Measurements from ENCODE around the gene SKAP1. TPM values are rescaled to one million over a fixed set of nuclear protein-coding genes. Genes with fewer than 3 reads are reported as not detected.

Gene SKAP1
- polyA plus RNA-seq, 3 donors, result 0.13 to 1.0 (median 0.52) TPM

DNA sequence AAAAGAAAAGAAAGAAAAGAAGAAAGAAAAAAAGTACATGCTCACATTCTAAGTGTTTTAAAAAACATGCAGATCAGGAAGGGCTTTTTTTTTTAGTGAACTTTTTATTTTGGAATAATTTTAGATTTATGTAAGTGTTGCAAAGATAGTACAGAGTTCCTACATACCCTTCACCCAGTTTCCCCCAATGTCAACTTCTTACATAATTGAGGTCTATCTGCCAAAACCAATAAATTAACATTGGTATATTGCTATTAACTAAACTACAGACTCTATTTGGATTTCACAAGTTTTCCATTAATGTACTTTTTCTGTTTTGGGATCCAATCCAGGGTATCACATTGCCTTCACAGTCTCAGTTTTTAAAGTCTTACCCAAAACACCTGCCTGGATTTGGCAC is 81.7 kb downstream of the SKAP1 start:
- Histone ChIP-seq H3K9me3 (replicated peaks in 1 of 2; ENCODE audit: control insufficient read depth in 1 of 2, insufficient read depth in 1 of 2, low read length in 2 of 2) (no peaks in the 10 kb centered on the region), H3K36me3 (replicated peaks in 1 of 2; ENCODE audit: control insufficient read depth in 1 of 2, insufficient read depth in 2 of 2, low read length in 2 of 2) (no peaks in the 10 kb centered on the region), H3K4me2 (replicated peaks; ENCODE audit: extremely low read depth, low read length, poor library complexity, severe bottlenecking) (no peak overlapping the region), H3K27me3 (ENCODE audit: control insufficient read depth in 2 of 2, insufficient read depth in 2 of 2, low read length in 2 of 2) (peaks cover 6 to 22% of the 10 kb centered on the region in 2 donors), H3K4me1 (ENCODE audit: control insufficient read depth in 1 of 2, insufficient read depth in 2 of 2, low read length in 2 of 2) (no peaks in the 10 kb centered on the region), H2AFZ (ENCODE audit: insufficient read depth, low read depth, low read length, poor library complexity, severe bottlenecking) (no peak overlapping the region), H4K20me1 (ENCODE audit: insufficient read depth, low read length) (no peaks in the 10 kb centered on the region), H3K4me3 (replicated peaks in 1 of 3; ENCODE audit: low read depth in 2 of 3, low read length in 3 of 3) (no peak overlapping the region), H3K79me2 (ENCODE audit: insufficient read depth, low read length) (no peaks in the 10 kb centered on the region), H3K27ac (ENCODE audit: low read depth in 1 of 2, low read length in 2 of 2) (no peak overlapping the region), H3K9ac (ENCODE audit: insufficient read depth, low read length, poor library complexity, severe bottlenecking) (no peak overlapping the region)
- H3K36me3 Mint-ChIP-seq, result no peaks in the 10 kb centered on the region
- DNase-seq, result no peak
- no peak overlapping the region for H3K27ac Mint-ChIP-seq
- H3K27me3 Mint-ChIP-seq (ENCODE audit: low read depth in 3 of 3), result peaks cover 10 to 19% (median 19%) of the 10 kb centered on the region in 3 donors
- TF ChIP-seq CTCF (IDR thresholded peaks at IDR 0.05), result no peak
- intact Hi-C loops (cut with micrococcal nuclease), result no loop called here
- no peaks in the 10 kb centered on the region for H3K4me1 Mint-ChIP-seq
- H3K4me3 Mint-ChIP-seq, result peak overlapping the region in 1 of 2 donors; percentile 16
- no peaks in the 10 kb centered on the region for H3K9me3 Mint-ChIP-seq

DNA sequence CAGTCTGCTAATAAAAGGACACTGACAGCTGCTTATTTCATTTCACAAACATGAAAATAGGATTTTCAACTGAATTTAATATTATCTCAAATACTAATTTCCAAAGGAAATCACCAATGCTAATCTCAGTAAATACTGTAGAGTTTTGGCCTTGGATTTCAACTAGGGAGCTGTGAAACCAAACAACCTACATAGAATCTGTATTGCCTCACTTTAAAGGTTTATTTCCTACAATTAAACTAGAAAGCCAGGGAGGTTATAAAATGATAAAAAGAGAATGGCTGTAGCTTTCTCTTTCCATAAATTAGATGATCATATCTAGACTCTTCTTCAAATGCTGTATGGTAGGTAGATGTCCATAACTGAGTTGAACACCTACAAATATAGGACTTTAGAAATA is 82.8 kb downstream of the SKAP1 start:
- Histone ChIP-seq H3K4me2 (replicated peaks; ENCODE audit: extremely low read depth, low read length, poor library complexity, severe bottlenecking) (no peak overlapping the region), H3K4me1 (ENCODE audit: control insufficient read depth in 1 of 2, insufficient read depth in 2 of 2, low read length in 2 of 2) (no peaks in the 10 kb centered on the region), H3K9ac (ENCODE audit: insufficient read depth, low read length, poor library complexity, severe bottlenecking) (no peak overlapping the region), H4K20me1 (ENCODE audit: insufficient read depth, low read length) (no peaks in the 10 kb centered on the region), H3K4me3 (replicated peaks in 1 of 3; ENCODE audit: low read depth in 2 of 3, low read length in 3 of 3) (no peak overlapping the region), H3K27ac (ENCODE audit: low read depth in 1 of 2, low read length in 2 of 2) (no peak overlapping the region), H3K27me3 (ENCODE audit: control insufficient read depth in 2 of 2, insufficient read depth in 2 of 2, low read length in 2 of 2) (peaks cover 6 to 22% of the 10 kb centered on the region in 2 donors), H3K79me2 (ENCODE audit: insufficient read depth, low read length) (no peaks in the 10 kb centered on the region), H3K36me3 (replicated peaks in 1 of 2; ENCODE audit: control insufficient read depth in 1 of 2, insufficient read depth in 2 of 2, low read length in 2 of 2) (no peaks in the 10 kb centered on the region), H2AFZ (ENCODE audit: insufficient read depth, low read depth, low read length, poor library complexity, severe bottlenecking) (no peak overlapping the region), H3K9me3 (replicated peaks in 1 of 2; ENCODE audit: control insufficient read depth in 1 of 2, insufficient read depth in 1 of 2, low read length in 2 of 2) (no peaks in the 10 kb centered on the region)
- DNase-seq, result no peak
- Mint-ChIP-seq H3K27ac (no peak overlapping the region), H3K9me3 (no peaks in the 10 kb centered on the region), H3K27me3 (ENCODE audit: low read depth in 3 of 3) (peaks cover 10 to 23% (median 19%) of the 10 kb centered on the region in 3 donors), H3K4me1 (no peaks in the 10 kb centered on the region), H3K36me3 (no peaks in the 10 kb centered on the region), H3K4me3 (no peak overlapping the region)
- no peak for TF ChIP-seq CTCF (IDR thresholded peaks at IDR 0.05)
- intact Hi-C loops (cut with micrococcal nuclease), result no loop called here
